Mesenchymal stem cell (in vitro differentiated cells and primary cell): ENCODE results near the gene OR51E1.

ENCODE experiments used
- DNase-seq: peaks from one replicate; pipeline ENCODE4 v3.0.0-alpha.2; 2013
- H2AFZ ChIP-seq: one replicate; pipeline ENCODE4 v1.6.1; 2013; ENCODE audit warnings: low read depth, mild to moderate bottlenecking, control low read depth, inconsistent platforms, low read length, moderate library complexity
- H2AK5ac ChIP-seq: 2 replicates; pipeline ENCODE4 v1.6.1; 2013; ENCODE audit warnings: low read length, moderate library complexity, mild to moderate bottlenecking, inconsistent platforms; ENCODE audit not compliant: severe bottlenecking
- H2BK120ac ChIP-seq: one replicate; pipeline ENCODE4 v1.6.1; 2013; ENCODE audit warnings: low read depth, mild to moderate bottlenecking, inconsistent platforms, low read length, moderate library complexity
- H2BK12ac ChIP-seq, 2 experiments: one replicate each; pipeline ENCODE4 v1.6.1; 2013; ENCODE audit warnings: inconsistent platforms in 2 of 2, low read length in 2 of 2, mild to moderate bottlenecking in 2 of 2, moderate library complexity in 2 of 2, control low read depth in 1 of 2
- H2BK15ac ChIP-seq: one replicate; pipeline ENCODE4 v1.6.1; 2013; ENCODE audit warnings: mild to moderate bottlenecking, low read depth, inconsistent platforms; ENCODE audit not compliant: poor library complexity, severe bottlenecking
- H2BK5ac ChIP-seq: 2 replicates; pipeline ENCODE4 v1.6.1; 2013; ENCODE audit warnings: low read depth, mild to moderate bottlenecking, low read length, control low read depth, inconsistent platforms; ENCODE audit not compliant: poor library complexity, severe bottlenecking
- H3K14ac ChIP-seq, 2 experiments: one replicate each; pipeline ENCODE4 v1.6.1; 2013; ENCODE audit warnings: inconsistent platforms in 2 of 2, low read length in 2 of 2, control low read depth in 1 of 2, mild to moderate bottlenecking in 1 of 2, moderate library complexity in 1 of 2
- H3K18ac ChIP-seq, 2 experiments: one replicate each; pipeline ENCODE4 v1.6.1; 2013; ENCODE audit warnings: inconsistent platforms in 2 of 2, low read length in 2 of 2, control low read depth in 1 of 2, low read depth in 1 of 2, mild to moderate bottlenecking in 1 of 2
- H3K23ac ChIP-seq, 2 experiments: one replicate each; pipeline ENCODE4 v1.6.1; 2013; ENCODE audit warnings: inconsistent platforms in 2 of 2, low read length in 2 of 2, mild to moderate bottlenecking in 2 of 2, moderate library complexity in 2 of 2, control low read depth in 1 of 2
- H3K27ac ChIP-seq: 2 replicates; pipeline ENCODE4 v1.5.1; 2013; ENCODE audit warnings: mild to moderate bottlenecking, moderate library complexity, low read length, control low read depth, inconsistent platforms; ENCODE audit not compliant: poor library complexity, severe bottlenecking
- H3K27me3 ChIP-seq, 2 experiments: 2 replicates each; pipeline versions ENCODE4 v1.6.1 to v1.7.0; 2013; ENCODE audit warnings: low read length in 2 of 2, mild to moderate bottlenecking in 2 of 2, moderate library complexity in 2 of 2, control low read depth in 1 of 2, inconsistent platforms in 1 of 2; ENCODE audit not compliant: control insufficient read depth in 1 of 2, insufficient read depth in 1 of 2
- H3K36me3 ChIP-seq, 2 experiments: 2 replicates each; pipeline versions ENCODE4 v1.6.1 to v1.7.0; 2013; ENCODE audit warnings: low read length in 2 of 2, control low read depth in 1 of 2, inconsistent platforms in 1 of 2, low read depth in 1 of 2, mild to moderate bottlenecking in 1 of 2; ENCODE audit not compliant: insufficient read depth in 2 of 2, control insufficient read depth in 1 of 2
- H3K4ac ChIP-seq, 2 experiments: one replicate each; pipeline ENCODE4 v1.6.1; 2013; ENCODE audit warnings: inconsistent platforms in 2 of 2, low read length in 2 of 2, mild to moderate bottlenecking in 2 of 2, moderate library complexity in 2 of 2, control low read depth in 1 of 2, low read depth in 1 of 2
- H3K4me1 ChIP-seq: 2 replicates; pipeline ENCODE4 v1.6.1; 2013; ENCODE audit warnings: low read depth, low read length, control low read depth; ENCODE audit not compliant: control insufficient read depth, insufficient read depth
- H3K4me2 ChIP-seq: 2 replicates; pipeline ENCODE4 v1.6.1; 2013; ENCODE audit warnings: low read length, mild to moderate bottlenecking, inconsistent platforms; ENCODE audit not compliant: poor library complexity, severe bottlenecking
- H3K4me3 ChIP-seq, 2 experiments: 2 replicates each; pipeline versions ENCODE4 v1.5.1 to v1.7.0; 2013; ENCODE audit warnings: low read length in 2 of 2, mild to moderate bottlenecking in 2 of 2, control low read depth in 1 of 2, low read depth in 1 of 2; ENCODE audit not compliant: insufficient read depth in 1 of 2
- H3K79me1 ChIP-seq: replicated peaks from 2 replicates; pipeline ENCODE4 v1.6.1; 2013; ENCODE audit warnings: mild to moderate bottlenecking, control low read depth, low read length, inconsistent platforms; ENCODE audit not compliant: poor library complexity, severe bottlenecking
- H3K9ac ChIP-seq: 2 replicates; pipeline ENCODE4 v1.7.0; 2013; ENCODE audit warnings: mild to moderate bottlenecking, low read length, moderate library complexity
- H3K9me3 ChIP-seq: 2 replicates; pipeline ENCODE4 v1.7.0; 2013; ENCODE audit warnings: mild to moderate bottlenecking, low read length; ENCODE audit not compliant: control insufficient read depth
- H4K8ac ChIP-seq: one replicate; pipeline ENCODE4 v1.6.1; 2013; ENCODE audit warnings: inconsistent platforms, mild to moderate bottlenecking, low read length, moderate library complexity
- H4K91ac ChIP-seq: one replicate; pipeline ENCODE4 v1.6.1; 2013; ENCODE audit warnings: mild to moderate bottlenecking, low read length, inconsistent platforms
- WGBS: methylation state at CpG from one replicate; pipeline ENCODE4 v1.1.7; 2013; ENCODE audit warnings: mixed read lengths; 5-methylcytosine and 5-hydroxymethylcytosine counted together

OR51E1 gene

DNA sequence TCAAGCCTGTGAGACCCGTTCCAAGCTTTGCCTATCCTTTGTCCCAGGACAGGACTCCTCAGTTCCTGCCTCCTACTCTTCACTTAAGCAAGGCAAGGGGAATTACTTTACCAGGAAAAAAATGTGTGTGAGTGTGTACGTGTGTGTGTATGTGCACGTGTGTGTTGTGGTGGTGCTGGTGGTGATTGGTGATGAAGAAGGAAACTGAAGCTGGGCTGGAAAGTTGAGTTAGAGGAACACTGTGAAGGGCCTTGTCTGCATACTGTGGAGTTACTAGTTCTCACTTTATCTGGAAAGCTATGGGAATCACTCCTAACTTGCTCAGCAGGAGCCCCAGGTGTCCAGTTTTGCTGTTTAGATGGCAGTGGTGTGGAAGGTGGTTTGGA is 6.1 kb upstream of the OR51E1 start:
- H3K14ac ChIP-seq, result no peak overlapping the region
- peaks cover 16 to 32% of the 10 kb centered on the region in 2 experiments for H3K27me3 ChIP-seq
- H3K4me1 ChIP-seq, result peaks cover 4% of the 10 kb centered on the region
- H2AFZ ChIP-seq, result no peak overlapping the region
- H3K4me2 ChIP-seq, result no peak overlapping the region
- no peak overlapping the region for H4K91ac ChIP-seq
- H3K36me3 ChIP-seq, result no peaks in the 10 kb centered on the region
- H3K9ac ChIP-seq, result no peak overlapping the region
- H2BK12ac ChIP-seq, result no peak overlapping the region
- H3K79me1 ChIP-seq, result no peaks in the 10 kb centered on the region
- no peak for DNase-seq
- 85% methylated on average over 3 of the region's 3 CpGs for WGBS
- H2BK15ac ChIP-seq, result no peak overlapping the region
- H4K8ac ChIP-seq, result no peak overlapping the region
- H3K27ac ChIP-seq, result no peak overlapping the region
- no peaks in the 10 kb centered on the region for H3K9me3 ChIP-seq
- no peak overlapping the region for H3K4me3 ChIP-seq
- no peak overlapping the region for H3K23ac ChIP-seq
- H2AK5ac ChIP-seq, result no peak overlapping the region
- no peak overlapping the region for H2BK120ac ChIP-seq
- H3K18ac ChIP-seq, result no peak overlapping the region
- no peak overlapping the region for H3K4ac ChIP-seq
- H2BK5ac ChIP-seq, result no peak overlapping the region

DNA sequence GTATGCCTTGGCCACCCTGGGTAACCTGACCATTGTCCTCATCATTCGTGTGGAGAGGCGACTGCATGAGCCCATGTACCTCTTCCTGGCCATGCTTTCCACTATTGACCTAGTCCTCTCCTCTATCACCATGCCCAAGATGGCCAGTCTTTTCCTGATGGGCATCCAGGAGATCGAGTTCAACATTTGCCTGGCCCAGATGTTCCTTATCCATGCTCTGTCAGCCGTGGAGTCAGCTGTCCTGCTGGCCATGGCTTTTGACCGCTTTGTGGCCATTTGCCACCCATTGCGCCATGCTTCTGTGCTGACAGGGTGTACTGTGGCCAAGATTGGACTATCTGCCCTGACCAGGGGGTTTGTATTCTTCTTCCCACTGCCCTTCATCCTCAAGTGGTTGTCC is 3.9 kb upstream of the OR51E1 start:
- H3K4me2 ChIP-seq, result no peak overlapping the region
- peaks cover 16 to 32% of the 10 kb centered on the region in 2 experiments for H3K27me3 ChIP-seq
- no peak for DNase-seq
- no peaks in the 10 kb centered on the region for H3K79me1 ChIP-seq
- 87% methylated on average over 6 of the region's 6 CpGs for WGBS
- H3K9ac ChIP-seq, result no peak overlapping the region
- H2BK5ac ChIP-seq, result no peak overlapping the region
- H3K14ac ChIP-seq, result no peak overlapping the region
- H3K23ac ChIP-seq, result no peak overlapping the region
- no peak overlapping the region for H3K27ac ChIP-seq
- H4K91ac ChIP-seq, result no peak overlapping the region
- H3K4me3 ChIP-seq, result no peak overlapping the region
- no peaks in the 10 kb centered on the region for H3K36me3 ChIP-seq
- no peak overlapping the region for H2BK12ac ChIP-seq
- H2BK120ac ChIP-seq, result no peak overlapping the region
- H2AFZ ChIP-seq, result no peak overlapping the region
- no peak overlapping the region for H4K8ac ChIP-seq
- peaks cover 4% of the 10 kb centered on the region for H3K4me1 ChIP-seq
- H3K18ac ChIP-seq, result no peak overlapping the region
- no peaks in the 10 kb centered on the region for H3K9me3 ChIP-seq
- H2AK5ac ChIP-seq, result no peak overlapping the region
- no peak overlapping the region for H2BK15ac ChIP-seq
- H3K4ac ChIP-seq, result no peak overlapping the region

DNA sequence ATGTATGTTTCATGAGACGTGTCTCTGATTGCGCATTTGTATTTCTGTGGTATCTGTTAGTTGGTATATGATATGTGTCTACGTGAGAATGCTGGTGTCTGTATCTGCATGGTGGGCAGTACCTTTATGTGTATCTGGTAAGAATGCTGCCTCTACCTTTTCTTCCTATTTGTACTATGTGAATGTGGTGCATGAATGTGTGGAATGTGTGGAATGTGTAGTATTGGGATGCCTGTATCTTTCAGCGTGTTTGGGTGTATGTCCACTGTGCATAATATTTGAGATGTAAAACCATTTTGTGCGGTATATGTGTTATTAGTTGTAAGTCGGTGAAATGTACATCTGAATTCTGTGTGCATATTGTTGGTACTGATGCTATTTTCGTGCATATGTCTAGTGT is 2.3 kb upstream of the OR51E1 start:
- no peak overlapping the region for H2AK5ac ChIP-seq
- H2BK120ac ChIP-seq, result no peak overlapping the region
- H2BK5ac ChIP-seq, result no peak overlapping the region
- no peak for DNase-seq
- no peak overlapping the region for H2AFZ ChIP-seq
- 83% methylated on average over 7 of the region's 7 CpGs for whole genome bisulfite sequencing
- H3K23ac ChIP-seq, result no peak overlapping the region
- no peak overlapping the region for H3K4ac ChIP-seq
- H3K27me3 ChIP-seq, result peaks cover 5 to 23% of the 10 kb centered on the region in 2 experiments
- H2BK15ac ChIP-seq, result no peak overlapping the region
- H4K8ac ChIP-seq, result no peak overlapping the region
- no peak overlapping the region for H3K18ac ChIP-seq
- no peak overlapping the region for H3K27ac ChIP-seq
- peaks cover 4% of the 10 kb centered on the region for H3K4me1 ChIP-seq
- H3K4me3 ChIP-seq, result no peak overlapping the region
- H3K36me3 ChIP-seq, result no peaks in the 10 kb centered on the region
- no peaks in the 10 kb centered on the region for H3K9me3 ChIP-seq
- H3K9ac ChIP-seq, result no peak overlapping the region
- no peak overlapping the region for H4K91ac ChIP-seq
- H3K79me1 ChIP-seq, result no peaks in the 10 kb centered on the region
- H3K4me2 ChIP-seq, result no peak overlapping the region
- H3K14ac ChIP-seq, result no peak overlapping the region
- no peak overlapping the region for H2BK12ac ChIP-seq

DNA sequence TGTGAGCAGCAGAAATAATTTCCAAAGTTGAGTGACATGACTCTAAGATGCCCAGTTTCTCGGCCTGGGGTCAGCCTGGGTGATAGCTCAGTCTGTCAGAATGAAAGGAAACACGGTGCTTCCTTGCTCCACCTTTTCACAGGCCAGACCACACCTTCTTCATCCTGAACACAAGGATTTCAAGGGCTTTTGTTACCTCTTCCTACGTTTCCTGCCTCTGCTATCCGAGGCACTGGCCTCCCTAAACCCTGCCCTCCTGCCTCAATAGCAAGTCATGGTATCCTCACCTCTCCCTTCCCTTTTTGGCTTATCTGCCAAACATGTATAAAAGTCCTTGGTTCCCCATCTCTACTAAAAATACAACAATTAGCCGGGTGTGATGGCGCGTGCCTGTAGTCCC is 1.7 kb upstream of the OR51E1 start:
- WGBS, result 78% methylated on average over 7 of the region's 7 CpGs
- H3K4ac ChIP-seq, result no peak overlapping the region

More for the DNA sequence above, 1.7 kb upstream of the OR51E1 start:
- H3K18ac ChIP-seq, result no peak overlapping the region
- H3K79me1 ChIP-seq, result no peaks in the 10 kb centered on the region
- peaks cover 5 to 22% of the 10 kb centered on the region in 2 experiments for H3K27me3 ChIP-seq
- H3K14ac ChIP-seq, result no peak overlapping the region
- H3K4me1 ChIP-seq, result peaks cover 3% of the 10 kb centered on the region
- H2BK120ac ChIP-seq, result no peak overlapping the region
- DNase-seq, result no peak
- H3K36me3 ChIP-seq, result no peaks in the 10 kb centered on the region
- no peak overlapping the region for H2BK15ac ChIP-seq
- H4K91ac ChIP-seq, result no peak overlapping the region
- H2BK12ac ChIP-seq, result no peak overlapping the region
- no peak overlapping the region for H3K4me3 ChIP-seq
- H3K4me2 ChIP-seq, result no peak overlapping the region
- H2BK5ac ChIP-seq, result no peak overlapping the region
- H3K23ac ChIP-seq, result no peak overlapping the region
- no peaks in the 10 kb centered on the region for H3K9me3 ChIP-seq
- no peak overlapping the region for H3K27ac ChIP-seq
- H2AK5ac ChIP-seq, result no peak overlapping the region
- H2AFZ ChIP-seq, result no peak overlapping the region
- no peak overlapping the region for H4K8ac ChIP-seq
- no peak overlapping the region for H3K9ac ChIP-seq
